ENCODE results near the gene SPATA46.
"Not testable (repeated sequence)": the region's sequence is repeated elsewhere in the genome, so short reads cannot be mapped to it uniquely, and the experiment has no call there.

Gene SPATA46

GRCh38 chr1:162360237-162360873 lies 16.3 kb downstream of the SPATA46 start:
- Histone ChIP-seq H3K4me2 (no peak overlapping the region), H3K36me3 (no peaks in the 10 kb centered on the region), H3K4me3 (no peak overlapping the region), H3K27ac (no peak overlapping the region), H3K4me1 (no peaks in the 10 kb centered on the region), H3K9ac (no peak overlapping the region), H3K9me3 (no peaks in the 10 kb centered on the region), H4K20me1 (no peaks in the 10 kb centered on the region), H3K27me3 (no peaks in the 10 kb centered on the region)
- no peak for TF ChIP-seq Cebpa-rat (IDR thresholded peaks at IDR 0.05)

GRCh38 chr1:162359523-162360236 lies 17.0 kb downstream of the SPATA46 start:
- Histone ChIP-seq H3K4me1 (no peaks in the 10 kb centered on the region), H3K4me2 (no peak overlapping the region), H3K27ac (no peak overlapping the region), H3K27me3 (no peaks in the 10 kb centered on the region), H3K9ac (no peak overlapping the region), H3K4me3 (no peak overlapping the region), H3K36me3 (no peaks in the 10 kb centered on the region), H4K20me1 (no peaks in the 10 kb centered on the region), H3K9me3 (no peaks in the 10 kb centered on the region)
- TF ChIP-seq Cebpa-rat (IDR thresholded peaks at IDR 0.05), result no peak

- no peaks in the 10 kb centered on the region for H3K36me3 ChIP-seq
- no peaks in the 10 kb centered on the region for H3K9me3 ChIP-seq
- H3K27me3 ChIP-seq, result no peaks in the 10 kb centered on the region
- no peak for TF ChIP-seq Cebpa-rat (IDR thresholded peaks at IDR 0.05)
- H3K27ac ChIP-seq, result no peak overlapping the region
- H3K4me2 ChIP-seq, result no peak overlapping the region
- H3K9ac ChIP-seq, result no peak overlapping the region
- H3K4me3 ChIP-seq, result no peak overlapping the region
- no peaks in the 10 kb centered on the region for H4K20me1 ChIP-seq
- no peaks in the 10 kb centered on the region for H3K4me1 ChIP-seq
Observed at GRCh38 chr1:162358928-162359327, 17.7 kb downstream of the SPATA46 start.

- TF ChIP-seq Cebpa-rat (IDR thresholded peaks at IDR 0.05), result no peak
- Histone ChIP-seq H3K4me2 (no peak overlapping the region), H3K27me3 (no peaks in the 10 kb centered on the region), H3K9me3 (no peaks in the 10 kb centered on the region), H3K36me3 (no peaks in the 10 kb centered on the region), H3K4me1 (no peaks in the 10 kb centered on the region), H3K27ac (no peak overlapping the region), H3K4me3 (no peak overlapping the region), H4K20me1 (no peaks in the 10 kb centered on the region), H3K9ac (no peak overlapping the region)
Observed at GRCh38 chr1:162357681-162358266, 18.9 kb downstream of the SPATA46 start.

- no peaks in the 10 kb centered on the region for H4K20me1 ChIP-seq
- TF ChIP-seq Cebpa-rat (IDR thresholded peaks at IDR 0.05), result no peak
- H3K4me2 ChIP-seq, result no peak overlapping the region
- no peak overlapping the region for H3K27ac ChIP-seq
- H3K36me3 ChIP-seq, result no peaks in the 10 kb centered on the region
- H3K4me1 ChIP-seq, result no peaks in the 10 kb centered on the region
- H3K9me3 ChIP-seq, result no peaks in the 10 kb centered on the region
- no peak overlapping the region for H3K4me3 ChIP-seq
- no peak overlapping the region for H3K9ac ChIP-seq
- H3K27me3 ChIP-seq, result no peaks in the 10 kb centered on the region
Observed at GRCh38 chr1:162353702-162354101, 23.0 kb downstream of the SPATA46 start.

GRCh38 chr1:162353078-162353477 lies 23.6 kb downstream of the SPATA46 start:
- Histone ChIP-seq H3K4me2 (no peak overlapping the region), H3K27me3 (no peaks in the 10 kb centered on the region), H3K9ac (no peak overlapping the region), H3K27ac (no peak overlapping the region), H3K36me3 (no peaks in the 10 kb centered on the region), H3K9me3 (no peaks in the 10 kb centered on the region), H3K4me3 (no peak overlapping the region), H3K4me1 (no peaks in the 10 kb centered on the region), H4K20me1 (no peaks in the 10 kb centered on the region)
- no peak for TF ChIP-seq Cebpa-rat (IDR thresholded peaks at IDR 0.05)

- H3K4me1 ChIP-seq, H3K9ac ChIP-seq: not testable (repeated sequence)
Observed at GRCh38 chr1:162351874-162352273, 24.8 kb downstream of the SPATA46 start.

GRCh38 chr1:162351246-162351842 lies 25.3 kb downstream of the SPATA46 start:
- no peak overlapping the region for H3K4me3 ChIP-seq
- H3K4me1 ChIP-seq, result no peaks in the 10 kb centered on the region
- no peak overlapping the region for H3K4me2 ChIP-seq
- no peaks in the 10 kb centered on the region for H3K9me3 ChIP-seq
- no peaks in the 10 kb centered on the region for H4K20me1 ChIP-seq
- H3K27ac ChIP-seq, result no peak overlapping the region
- H3K27me3 ChIP-seq, result no peaks in the 10 kb centered on the region
- TF ChIP-seq Cebpa-rat (IDR thresholded peaks at IDR 0.05), result no peak
- no peak overlapping the region for H3K9ac ChIP-seq
- no peaks in the 10 kb centered on the region for H3K36me3 ChIP-seq

More at GRCh38 chr1:162351874-162352273, 24.8 kb downstream of the SPATA46 start:
- H3K9me3 ChIP-seq, H3K36me3 ChIP-seq, H3K4me3 ChIP-seq, H4K20me1 ChIP-seq, H3K27ac ChIP-seq, H3K4me2 ChIP-seq, H3K27me3 ChIP-seq: not testable (repeated sequence)

GRCh38 chr1:162349635-162350330 lies 26.9 kb downstream of the SPATA46 start:
- Histone ChIP-seq H3K4me2 (no peak overlapping the region), H3K27me3 (no peaks in the 10 kb centered on the region), H3K36me3 (no peaks in the 10 kb centered on the region), H3K27ac (no peak overlapping the region), H3K4me3 (no peak overlapping the region), H3K9me3 (no peaks in the 10 kb centered on the region), H3K4me1 (no peaks in the 10 kb centered on the region), H4K20me1 (no peaks in the 10 kb centered on the region), H3K9ac (no peak overlapping the region)
- no peak for TF ChIP-seq Cebpa-rat (IDR thresholded peaks at IDR 0.05)
